Body of pancreas (tissue), 4 donors: Measurements from ENCODE around the gene PLAAT5. TPM values are rescaled to one million over a fixed set of nuclear protein-coding genes. Genes with fewer than 3 reads are reported as not detected.

Source experiments
- ATAC-seq: fragments of 150-250 bp; one replicate; pipeline ENCODE4 v1.9.1; 2016
- DNase-seq, 4 donors: peaks; one replicate each; pipeline ENCODE4 v3.0.0-alpha.2; 2019
- H3K27ac ChIP-seq, 4 donors: fragments of 200-600 bp; sonication (generic); 1 replicate in 3 of 4; 2 replicates in 1 of 4; pipeline versions ENCODE4 v1.5.1 to v1.6.1; 2016 to 2019; ENCODE audit warnings: mild to moderate bottlenecking in 1 of 4, mixed read lengths in 1 of 4, moderate library complexity in 1 of 4
- H3K27me3 ChIP-seq, 2 donors: fragments of 200-600 bp; sonication (generic); one replicate each; pipeline ENCODE4 v1.6.0; 2016; ENCODE audit warnings: mild to moderate bottlenecking in 1 of 2
- H3K36me3 ChIP-seq, 2 donors: fragments of 200-600 bp; sonication (generic); replicated peaks in 1 of 2; 2 replicates each; pipeline ENCODE4 v1.5.1; 2016; ENCODE audit warnings: low read depth in 2 of 2; ENCODE audit not compliant: insufficient read depth in 1 of 2
- H3K4me1 ChIP-seq: fragments of 200-600 bp; sonication (generic); one replicate; pipeline ENCODE4 v1.6.0; 2016
- H3K4me3 ChIP-seq, 2 donors: fragments of 200-600 bp; sonication (generic); 1 replicate in 1 of 2; 2 replicates in 1 of 2; pipeline ENCODE4 v1.5.1; 2016 to 2019
- H3K9me3 ChIP-seq, 3 donors: fragments of 200-600 bp; sonication (generic); 1 replicate in 2 of 3; 2 replicates in 1 of 3; pipeline ENCODE4 v1.5.1; 2016
- CTCF ChIP-seq, 7 experiments: fragments of 450-650 bp in 4 of 7; fragments of 200-600 bp in 3 of 7; sonication (generic) in 3 of 7; IDR thresholded peaks; one replicate each; pipeline ENCODE4 v1.5.1; 2016 to 2019; ENCODE audit warnings: antibody characterized with exemption in 7 of 7
- POLR2A ChIP-seq, 3 donors: fragments of 450-650 bp; IDR thresholded peaks; one replicate each; pipeline ENCODE4 v1.6.1; 2016; ENCODE audit warnings: antibody characterized with exemption in 3 of 3, mild to moderate bottlenecking in 2 of 3
- WGBS, 2 donors: methylation state at CpG; one replicate each; pipeline ENCODE4 v1.1.5; 2017; 5-methylcytosine and 5-hydroxymethylcytosine counted together
- intact Hi-C: fragments of 100-400 bp; cut with DNase I; formaldehyde crosslinking; loops from one replicate; pipeline ENCODE4 v1.15.1; 2023
- total RNA-seq, 2 donors: library from RNA; depleted of rRNA; stranded (reverse); fragments of >200 nt; gene quantifications; one replicate each; pipeline ENCODE4 v1.1.0, GENCODE V29; 2016

The PLAAT5 gene
- total RNA-seq, 2 donors from 2014 or later: 2.6 to 9.6 TPM

GRCh38 chr11:63472372-63472771 lies 18.6 kb downstream of the PLAAT5 start:
- DNase-seq (no peak), ATAC-seq (no peak)
- no peak for TF ChIP-seq CTCF (IDR thresholded peaks at IDR 0.05)
- TF ChIP-seq POLR2A (IDR thresholded peaks at IDR 0.05): no peak
- Histone ChIP-seq H3K4me1 (no peaks in the 10 kb centered on the region), H3K9me3 (no peaks in the 10 kb centered on the region), H3K4me3 (no peak overlapping the region), H3K36me3 (no peaks in the 10 kb centered on the region), H3K27ac (no peak overlapping the region), H3K27me3 (no peaks in the 10 kb centered on the region)
- intact Hi-C loops: loop anchor here (10.0 kb wide), 1 partner anchor 162 kb away; no protein-coding TSS in a partner anchor
- 61 to 74% methylated on average over 3 of the region's 3 CpGs for WGBS, 2 donors

- no peak overlapping the region for H3K4me3 ChIP-seq
- H3K4me1 ChIP-seq: no peaks in the 10 kb centered on the region
- H3K36me3 ChIP-seq: no peaks in the 10 kb centered on the region
- H3K27me3 ChIP-seq: no peaks in the 10 kb centered on the region
- no peaks in the 10 kb centered on the region for H3K9me3 ChIP-seq
- DNase-seq (no peak), ATAC-seq (no peak)
- intact Hi-C loops: loop anchor here (10.0 kb wide), 1 partner anchor 164 kb away; no protein-coding TSS in a partner anchor
- no peak overlapping the region for H3K27ac ChIP-seq
- TF ChIP-seq POLR2A (IDR thresholded peaks at IDR 0.05): no peak
- no peak for TF ChIP-seq CTCF (IDR thresholded peaks at IDR 0.05)
- 59 to 66% methylated on average over 3 of the region's 3 CpGs for WGBS, 2 donors
These were observed 20.7 kb downstream of the PLAAT5 start for GRCh38 chr11:63470311-63470710.

- Histone ChIP-seq H3K9me3 (no peaks in the 10 kb centered on the region), H3K27ac (no peak overlapping the region), H3K4me1 (no peaks in the 10 kb centered on the region), H3K36me3 (peaks cover 0 to 3% of the 10 kb centered on the region in 2 donors), H3K4me3 (no peak overlapping the region), H3K27me3 (no peaks in the 10 kb centered on the region)
- ATAC-seq (no peak), DNase-seq (no peak)
- TF ChIP-seq POLR2A (IDR thresholded peaks at IDR 0.05): no peak
- no peak for TF ChIP-seq CTCF (IDR thresholded peaks at IDR 0.05)
- intact Hi-C loops: no loop called here
These were observed 28.8 kb downstream of the PLAAT5 start for GRCh38 chr11:63462137-63462536.

GRCh38 chr11:63459586-63459985 lies 31.4 kb downstream of the PLAAT5 start:
- 40 to 62% methylated on average over 6 of the region's 6 CpGs for WGBS, 2 donors
- Histone ChIP-seq H3K4me3 (no peak overlapping the region), H3K36me3 (peaks cover 0 to 3% of the 10 kb centered on the region in 2 donors), H3K27ac (no peak overlapping the region), H3K4me1 (no peaks in the 10 kb centered on the region), H3K9me3 (no peaks in the 10 kb centered on the region), H3K27me3 (no peaks in the 10 kb centered on the region)
- DNase-seq (no peak), ATAC-seq (no peak)
- no peak for TF ChIP-seq POLR2A (IDR thresholded peaks at IDR 0.05)
- TF ChIP-seq CTCF (IDR thresholded peaks at IDR 0.05): no peak
- intact Hi-C loops: no loop called here

- intact Hi-C loops: no loop called here
- ATAC-seq: no peak
- Histone ChIP-seq H3K27ac (no peak overlapping the region), H3K9me3 (no peaks in the 10 kb centered on the region), H3K4me1 (no peaks in the 10 kb centered on the region), H3K27me3 (no peaks in the 10 kb centered on the region), H3K4me3 (no peak overlapping the region), H3K36me3 (no peaks in the 10 kb centered on the region)
- 61 to 67% methylated on average over 1 of the region's 1 CpG for WGBS, 2 donors
- TF ChIP-seq CTCF (IDR thresholded peaks at IDR 0.05): no peak
- TF ChIP-seq POLR2A (IDR thresholded peaks at IDR 0.05): no peak
- DNase-seq: no peak
These were observed 42.3 kb downstream of the PLAAT5 start for GRCh38 chr11:63448646-63449045.
